ENCODE results near the gene MFSD2A. TPM values are rescaled to one million over a fixed set of nuclear protein-coding genes. Genes with fewer than 3 reads are reported as not detected.

The MFSD2A gene
- total RNA-seq, 1 donor from 2014 or later: 0.81 TPM

- H3K27ac Mint-ChIP-seq (ENCODE audit: unreplicated experiment): no peak overlapping the region
- DNase-seq (ENCODE audit: extremely low spot score, unreplicated experiment): no peak
- TF ChIP-seq CTCF (IDR thresholded peaks at IDR 0.05): no peak
- peaks cover 19% of the 10 kb centered on the region for H3K27me3 Mint-ChIP-seq (ENCODE audit: unreplicated experiment)
- H3K36me3 Mint-ChIP-seq (ENCODE audit: unreplicated experiment): no peaks in the 10 kb centered on the region
- no peaks in the 10 kb centered on the region for H3K9me3 Mint-ChIP-seq (ENCODE audit: unreplicated experiment)
- H3K4me1 Mint-ChIP-seq (ENCODE audit: unreplicated experiment): no peaks in the 10 kb centered on the region
- H3K4me3 Mint-ChIP-seq (ENCODE audit: unreplicated experiment): no peak overlapping the region
Observed at GRCh38 chr1:39933956-39934941, 20.7 kb upstream of the MFSD2A start.

DNA sequence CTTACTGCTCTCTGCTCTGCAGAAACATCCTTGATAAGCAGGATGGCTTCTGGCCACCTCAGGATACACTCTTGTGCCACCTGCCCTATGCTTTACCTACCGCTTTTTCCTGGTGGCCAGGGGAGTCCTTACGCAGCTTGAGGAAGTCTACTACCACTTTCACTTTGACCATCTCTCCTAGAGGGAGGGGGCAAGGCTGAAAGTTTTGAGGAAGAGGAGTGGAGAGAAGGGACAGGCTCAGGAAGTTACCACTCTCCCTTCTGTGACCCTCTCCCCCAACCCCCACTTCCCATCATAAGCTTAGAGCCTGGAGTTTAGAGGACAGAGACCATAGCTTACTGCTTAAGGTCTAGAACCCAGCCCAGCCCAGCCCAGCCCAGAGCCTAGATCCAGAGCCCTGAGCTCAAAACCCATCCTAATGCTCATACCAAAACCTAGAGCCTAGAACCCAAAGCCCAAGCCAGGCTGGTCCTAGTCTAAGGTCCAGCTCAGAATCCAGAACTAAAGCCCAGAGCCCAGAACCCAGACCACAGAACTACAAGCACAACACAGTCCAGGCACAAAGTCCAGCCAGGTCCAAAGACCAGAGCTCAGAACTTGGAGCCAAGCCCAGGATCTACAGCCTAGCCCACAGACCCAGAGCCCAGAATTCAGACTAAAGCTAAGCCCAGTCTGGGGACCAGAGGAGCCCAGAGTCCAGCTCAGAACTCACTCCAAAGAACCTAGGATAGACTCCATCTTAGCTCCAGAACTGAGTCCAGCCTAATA, 18.0 kb upstream of the MFSD2A start:
- TF ChIP-seq CTCF (IDR thresholded peaks at IDR 0.05): no peak
- Mint-ChIP-seq H3K27me3 (ENCODE audit: unreplicated experiment) (peaks cover 14% of the 10 kb centered on the region), H3K36me3 (ENCODE audit: unreplicated experiment) (no peaks in the 10 kb centered on the region), H3K4me1 (ENCODE audit: unreplicated experiment) (no peaks in the 10 kb centered on the region), H3K27ac (ENCODE audit: unreplicated experiment) (no peak overlapping the region), H3K4me3 (ENCODE audit: unreplicated experiment) (no peak overlapping the region), H3K9me3 (ENCODE audit: unreplicated experiment) (no peaks in the 10 kb centered on the region)
- no peak for DNase-seq (ENCODE audit: extremely low spot score, unreplicated experiment)

GRCh38 chr1:39938856-39939255, 16.1 kb upstream of the MFSD2A start:
- no peak for DNase-seq (ENCODE audit: extremely low spot score, unreplicated experiment)
- H3K36me3 Mint-ChIP-seq (ENCODE audit: unreplicated experiment): no peaks in the 10 kb centered on the region
- no peaks in the 10 kb centered on the region for H3K4me1 Mint-ChIP-seq (ENCODE audit: unreplicated experiment)
- no peak overlapping the region for H3K4me3 Mint-ChIP-seq (ENCODE audit: unreplicated experiment)
- H3K27me3 Mint-ChIP-seq (ENCODE audit: unreplicated experiment): peaks cover 24% of the 10 kb centered on the region
- H3K9me3 Mint-ChIP-seq (ENCODE audit: unreplicated experiment): no peaks in the 10 kb centered on the region
- no peak for TF ChIP-seq CTCF (IDR thresholded peaks at IDR 0.05)
- H3K27ac Mint-ChIP-seq (ENCODE audit: unreplicated experiment): no peak overlapping the region

- Mint-ChIP-seq H3K4me1 (ENCODE audit: unreplicated experiment) (no peaks in the 10 kb centered on the region), H3K27ac (ENCODE audit: unreplicated experiment) (no peak overlapping the region), H3K36me3 (ENCODE audit: unreplicated experiment) (no peaks in the 10 kb centered on the region), H3K9me3 (ENCODE audit: unreplicated experiment) (no peaks in the 10 kb centered on the region), H3K4me3 (ENCODE audit: unreplicated experiment) (no peak overlapping the region), H3K27me3 (ENCODE audit: unreplicated experiment) (peaks cover 27% of the 10 kb centered on the region)
- DNase-seq (ENCODE audit: extremely low spot score, unreplicated experiment): no peak
- TF ChIP-seq CTCF (IDR thresholded peaks at IDR 0.05): no peak
Observed at GRCh38 chr1:39940253-39940652, 14.7 kb upstream of the MFSD2A start.
